Activated naive CD4-positive, alpha-beta T cell treated with anti-CD3 and anti-CD28 coated beads, Interleukin-2, amount 50 U/mL, for 16 hours (primary cell): Measurements from ENCODE around the gene ACO2.

Experiments used
- DNase-seq: peaks from one replicate; pipeline ENCODE4 v3.0.0-alpha.2; 2020

The ACO2 gene

GRCh38 chr22:41491374-41492100 is 22.6 kb downstream of the ACO2 start:
- DNase-seq = no peak

GRCh38 chr22:41498303-41498835 is 29.5 kb downstream of the ACO2 start:
- DNase-seq = no peak

- DNase-seq = no peak
These were observed 30.8 kb downstream of the ACO2 start for GRCh38 chr22:41499624-41500280.

GRCh38 chr22:41500303-41500702 is 31.4 kb downstream of the ACO2 start:
- no peak for DNase-seq

GRCh38 chr22:41501209-41501608 is 32.3 kb downstream of the ACO2 start:
- DNase-seq = no peak

- no peak for DNase-seq
These were observed 35.5 kb downstream of the ACO2 start for GRCh38 chr22:41504397-41504796.

- DNase-seq = no peak
These were observed 35.9 kb downstream of the ACO2 start for GRCh38 chr22:41504816-41505215.

GRCh38 chr22:41505511-41506220 is 36.7 kb downstream of the ACO2 start:
- DNase-seq = no peak

- no peak for DNase-seq
These were observed 38.6 kb downstream of the ACO2 start for GRCh38 chr22:41507330-41508063.

- no peak for DNase-seq
These were observed 39.9 kb downstream of the ACO2 start for GRCh38 chr22:41508770-41509170.

- no peak for DNase-seq
These were observed 42.6 kb downstream of the ACO2 start for GRCh38 chr22:41511521-41511968.

GRCh38 chr22:41512421-41513194 is 43.7 kb downstream of the ACO2 start:
- no peak for DNase-seq

- no peak for DNase-seq
These were observed 44.5 kb downstream of the ACO2 start for GRCh38 chr22:41513391-41513790.

- no peak for DNase-seq
These were observed 47.5 kb downstream of the ACO2 start for GRCh38 chr22:41516462-41516861.

GRCh38 chr22:41517172-41518047 is 48.5 kb downstream of the ACO2 start:
- peak; percentile 44 for DNase-seq

GRCh38 chr22:41518048-41518347 is 49.1 kb downstream of the ACO2 start:
- no peak for DNase-seq

- DNase-seq = no peak
These were observed 52.2 kb downstream of the ACO2 start for GRCh38 chr22:41521126-41521525.

- DNase-seq = no peak
These were observed 53.9 kb downstream of the ACO2 start for GRCh38 chr22:41522813-41523212.

GRCh38 chr22:41523464-41524221 is 54.7 kb downstream of the ACO2 start:
- no peak for DNase-seq

- DNase-seq = no peak
These were observed 55.3 kb downstream of the ACO2 start for GRCh38 chr22:41524251-41524661.
